ENCODE measurements around the gene PLCB4. TPM values are rescaled to one million over a fixed set of nuclear protein-coding genes. Genes with fewer than 3 reads are reported as not detected.

Gene PLCB4
- total RNA-seq, 4 donors from 2014 or later, result 20.6 to 45.9 (median 34.2) TPM

GRCh38 chr20:9241721-9242427 lies 173.0 kb downstream of the PLCB4 start:
- Histone ChIP-seq H3K4me3 (no peak overlapping the region), H3K9me3 (no peaks in the 10 kb centered on the region), H3K27ac (peak overlapping the region; percentile 47 to 63 (median 53)), H3K4me1 (peaks cover 0 to 27% (median 19%) of the 10 kb centered on the region in 4 donors), H3K27me3 (no peaks in the 10 kb centered on the region), H3K36me3 (no peaks in the 10 kb centered on the region)
- TF ChIP-seq EP300 (IDR thresholded peaks at IDR 0.05; ENCODE audit: low read depth) (no peak), POLR2AphosphoS5 (IDR thresholded peaks at IDR 0.05) (no peak), POLR2A (IDR thresholded peaks at IDR 0.05) (no peak), CTCF (IDR thresholded peaks at IDR 0.05) (no peak)
- DNase-seq, result peak; percentile 19
- intact Hi-C loops (cut with DNase I; ENCODE audit: low total_unique reads), result no loop called here
- WGBS, 2 donors (ENCODE audit: low coverage in 1 of 2), result 33 to 62% methylated on average over 2 to 3 of the region's 3 CpGs
- in situ Hi-C loops (cut with MboI; ENCODE audit: low pct_ligation_motif_present in 1 of 4, low pct_unique_long_range_greater_than_20kb in 1 of 4, low sequenced_read_pairs in 3 of 4), result no loop called here

GRCh38 chr20:9243986-9244385 lies 175.1 kb downstream of the PLCB4 start:
- DNase-seq, result no peak
- intact Hi-C loops (cut with DNase I; ENCODE audit: low total_unique reads), result no loop called here
- 67 to 78% methylated on average over 1 of the region's 1 CpG for WGBS, 2 donors (ENCODE audit: low coverage in 1 of 2)

GRCh38 chr20:9244811-9245210 lies 175.9 kb downstream of the PLCB4 start:
- no peak for TF ChIP-seq CTCF (IDR thresholded peaks at IDR 0.05)
- TF ChIP-seq POLR2A (IDR thresholded peaks at IDR 0.05), result no peak
- TF ChIP-seq EP300 (IDR thresholded peaks at IDR 0.05; ENCODE audit: low read depth), result no peak
- no peak for TF ChIP-seq POLR2AphosphoS5 (IDR thresholded peaks at IDR 0.05)
- Histone ChIP-seq H3K4me3 (no peak overlapping the region), H3K9me3 (no peaks in the 10 kb centered on the region), H3K4me1 (peaks cover 0 to 27% (median 19%) of the 10 kb centered on the region in 4 donors), H3K27ac (no peak overlapping the region), H3K36me3 (no peaks in the 10 kb centered on the region), H3K27me3 (no peaks in the 10 kb centered on the region)
- in situ Hi-C loops (cut with MboI; ENCODE audit: low pct_ligation_motif_present in 1 of 4, low pct_unique_long_range_greater_than_20kb in 1 of 4, low sequenced_read_pairs in 3 of 4), result no loop called here
- intact Hi-C loops (cut with DNase I; ENCODE audit: low total_unique reads), result no loop called here
- DNase-seq, result no peak
- 85 to 100% methylated on average over 1 to 2 of the region's 2 CpGs for WGBS, 2 donors (ENCODE audit: low coverage in 1 of 2)

More at GRCh38 chr20:9243986-9244385, 175.1 kb downstream of the PLCB4 start:
- no peak for TF ChIP-seq POLR2A (IDR thresholded peaks at IDR 0.05)
- no peak for TF ChIP-seq CTCF (IDR thresholded peaks at IDR 0.05)
- TF ChIP-seq POLR2AphosphoS5 (IDR thresholded peaks at IDR 0.05), result no peak
- no peak for TF ChIP-seq EP300 (IDR thresholded peaks at IDR 0.05; ENCODE audit: low read depth)
- H3K4me1 ChIP-seq, result peaks cover 0 to 27% (median 19%) of the 10 kb centered on the region in 4 donors
- H3K9me3 ChIP-seq, result no peaks in the 10 kb centered on the region
- no peak overlapping the region for H3K27ac ChIP-seq
- in situ Hi-C loops (cut with MboI; ENCODE audit: low pct_ligation_motif_present in 1 of 4, low pct_unique_long_range_greater_than_20kb in 1 of 4, low sequenced_read_pairs in 3 of 4), result no loop called here
- H3K4me3 ChIP-seq, result no peak overlapping the region
- no peaks in the 10 kb centered on the region for H3K36me3 ChIP-seq
- no peaks in the 10 kb centered on the region for H3K27me3 ChIP-seq

GRCh38 chr20:9246731-9247130 lies 177.8 kb downstream of the PLCB4 start:
- peaks cover 0 to 10% (median 5%) of the 10 kb centered on the region in 4 donors for H3K4me1 ChIP-seq
- H3K27me3 ChIP-seq, result no peaks in the 10 kb centered on the region
- WGBS, 2 donors (ENCODE audit: low coverage in 1 of 2), result 70 to 71% methylated on average over 1 of the region's 1 CpG
- in situ Hi-C loops (cut with MboI; ENCODE audit: low pct_ligation_motif_present in 1 of 4, low pct_unique_long_range_greater_than_20kb in 1 of 4, low sequenced_read_pairs in 3 of 4) (no loop called here), intact Hi-C loops (cut with DNase I; ENCODE audit: low total_unique reads) (no loop called here)
- DNase-seq, result no peak
- no peak overlapping the region for H3K27ac ChIP-seq
- H3K4me3 ChIP-seq, result no peak overlapping the region
- no peak for TF ChIP-seq POLR2A (IDR thresholded peaks at IDR 0.05)
- no peaks in the 10 kb centered on the region for H3K9me3 ChIP-seq
- H3K36me3 ChIP-seq, result no peaks in the 10 kb centered on the region

Measured in transverse colon (tissue), 4 donors.